Stomach (tissue), 9 donors: ENCODE measurements around the gene PDK2. TPM values are rescaled to one million over a fixed set of nuclear protein-coding genes. Genes with fewer than 3 reads are reported as not detected.

Experiments
- DNase-seq, 2 donors: peaks; one replicate each; pipeline versions ENCODE4 v3.0.0 to v3.0.0-alpha.2; 2013 to 2019
- H3K27ac ChIP-seq, 5 donors: fragments of 200-600 bp in 4 of 5; sonication (generic) in 4 of 5; one replicate each; pipeline ENCODE4 v1.5.1; 2013 to 2019; ENCODE audit warnings: mild to moderate bottlenecking in 1 of 5, moderate library complexity in 1 of 5
- H3K27me3 ChIP-seq, 3 donors: fragments of 200-600 bp; sonication (generic); one replicate each; pipeline ENCODE4 v1.5.1; 2017 to 2019; ENCODE audit warnings: mixed run types in 1 of 3
- H3K36me3 ChIP-seq, 4 donors: fragments of 200-600 bp; sonication (generic); 1 replicate in 3 of 4; 2 replicates in 1 of 4; pipeline ENCODE4 v1.5.1; 2016 to 2019
- H3K4me1 ChIP-seq, 4 donors: fragments of 200-600 bp; sonication (generic); one replicate each; pipeline ENCODE4 v1.5.1; 2016 to 2019
- H3K4me3 ChIP-seq, 4 donors: fragments of 200-600 bp; sonication (generic) in 3 of 4; one replicate each; pipeline ENCODE4 v1.5.1; 2016 to 2019; ENCODE audit warnings: mild to moderate bottlenecking in 1 of 4
- H3K9me3 ChIP-seq, 4 donors: fragments of 200-600 bp; sonication (generic); one replicate each; pipeline ENCODE4 v1.5.1; 2016 to 2019
- EP300 ChIP-seq: sonication (generic); formaldehyde crosslinking; IDR thresholded peaks from one replicate; pipeline ENCODE4 v1.6.1; 2017; ENCODE audit warnings: antibody characterized with exemption
- POLR2A ChIP-seq, 4 donors: fragments of 450-650 bp; IDR thresholded peaks; one replicate each; pipeline ENCODE4 v1.6.1; 2016; ENCODE audit warnings: antibody characterized with exemption in 4 of 4, control low read depth in 2 of 4, mild to moderate bottlenecking in 1 of 4, moderate library complexity in 1 of 4
- POLR2AphosphoS5 ChIP-seq, 3 donors: sonication (generic); formaldehyde crosslinking; IDR thresholded peaks; one replicate each; pipeline ENCODE4 v1.6.1; 2016; ENCODE audit warnings: antibody characterized with exemption in 3 of 3
- WGBS, 5 donors: extraction: QIAGEN DNeasy Blood & Tissue Kit in 3 of 5; methylation state at CpG; one replicate each; pipeline versions ENCODE4 v1.1.5 to v1.1.7; 2013 to 2018; 5-methylcytosine and 5-hydroxymethylcytosine counted together
- intact Hi-C: fragments of 100-400 bp; cut with DNase I; formaldehyde crosslinking; loops from one replicate; pipeline ENCODE4 v1.15.1; 2023; ENCODE audit warnings: low total_unique reads
- polyA plus RNA-seq, 3 donors: library from polyadenylated mRNA; stranded (reverse); fragments of 200-250 nt; gene quantifications; one replicate each; pipeline ENCODE4 v1.2.3, GENCODE V29; 2013
- total RNA-seq, 5 donors: library from RNA; depleted of rRNA; stranded (reverse); fragments of >200 nt; gene quantifications; one replicate each; pipeline versions ENCODE4 v1.1.0 to v1.2.3, GENCODE V29; 2014 to 2016
- TF ChIP-seq, protein P1 (sequence below), 7 experiments: fragments of 450-650 bp in 4 of 7; fragments of 200-600 bp in 3 of 7; sonication (generic) in 3 of 7; IDR thresholded peaks; one replicate each; pipeline ENCODE4 v1.5.1; 2016 to 2019; ENCODE audit warnings: antibody characterized with exemption in 7 of 7, control low read depth in 2 of 7, mild to moderate bottlenecking in 1 of 7
- donor health status: healthy with polysubstance abuse.
- donor health status: Bipolar disorder and iron deficiency.
- donor health status: healthy.

Gene PDK2
- total and polyA plus RNA-seq, 8 donors: 4.6 to 255 (median 20.4) TPM

DNA sequence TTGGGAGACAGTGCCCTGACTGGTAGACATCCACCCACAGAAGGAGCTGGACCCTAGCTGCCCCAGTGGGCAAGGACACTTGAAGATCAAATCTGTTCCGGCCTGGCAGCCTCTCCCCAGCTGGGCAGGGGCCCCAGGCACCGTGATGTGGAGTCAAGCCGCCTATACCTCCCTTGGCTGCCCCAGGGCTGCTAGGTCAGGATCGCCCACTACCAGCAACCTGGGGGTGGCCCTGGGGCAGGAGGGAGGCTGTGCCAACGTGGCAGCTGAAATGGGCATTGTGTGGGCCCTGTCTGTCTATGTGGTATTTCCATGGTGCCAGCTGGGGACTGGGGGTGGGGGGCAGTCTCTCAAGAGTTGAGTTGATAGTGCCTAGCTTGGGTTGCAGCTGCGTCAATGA is 941 bp downstream of the PDK2 start:
- no peaks in the 10 kb centered on the region for H3K27me3 ChIP-seq
- H3K9me3 ChIP-seq: no peaks in the 10 kb centered on the region
- intact Hi-C loops: no loop called here
- peak overlapping the region; percentile 82 to 92 (median 88) for H3K27ac ChIP-seq
- peaks cover 23 to 65% (median 45%) of the 10 kb centered on the region in 4 donors for H3K4me1 ChIP-seq
- TF ChIP-seq POLR2AphosphoS5 (IDR thresholded peaks at IDR 0.05): no peak
- TF ChIP-seq, protein P1, sequence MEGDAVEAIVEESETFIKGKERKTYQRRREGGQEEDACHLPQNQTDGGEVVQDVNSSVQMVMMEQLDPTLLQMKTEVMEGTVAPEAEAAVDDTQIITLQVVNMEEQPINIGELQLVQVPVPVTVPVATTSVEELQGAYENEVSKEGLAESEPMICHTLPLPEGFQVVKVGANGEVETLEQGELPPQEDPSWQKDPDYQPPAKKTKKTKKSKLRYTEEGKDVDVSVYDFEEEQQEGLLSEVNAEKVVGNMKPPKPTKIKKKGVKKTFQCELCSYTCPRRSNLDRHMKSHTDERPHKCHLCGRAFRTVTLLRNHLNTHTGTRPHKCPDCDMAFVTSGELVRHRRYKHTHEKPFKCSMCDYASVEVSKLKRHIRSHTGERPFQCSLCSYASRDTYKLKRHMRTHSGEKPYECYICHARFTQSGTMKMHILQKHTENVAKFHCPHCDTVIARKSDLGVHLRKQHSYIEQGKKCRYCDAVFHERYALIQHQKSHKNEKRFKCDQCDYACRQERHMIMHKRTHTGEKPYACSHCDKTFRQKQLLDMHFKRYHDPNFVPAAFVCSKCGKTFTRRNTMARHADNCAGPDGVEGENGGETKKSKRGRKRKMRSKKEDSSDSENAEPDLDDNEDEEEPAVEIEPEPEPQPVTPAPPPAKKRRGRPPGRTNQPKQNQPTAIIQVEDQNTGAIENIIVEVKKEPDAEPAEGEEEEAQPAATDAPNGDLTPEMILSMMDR (IDR thresholded peaks at IDR 0.05): no peak
- no peak for TF ChIP-seq POLR2A (IDR thresholded peaks at IDR 0.05)
- no peak for TF ChIP-seq EP300
- peaks cover 13 to 43% (median 31%) of the 10 kb centered on the region in 4 donors for H3K36me3 ChIP-seq
- DNase-seq: peak in 1 of 2 donors; percentile 57
- H3K4me3 ChIP-seq: peak overlapping the region; percentile 71 to 99 (median 86)
- WGBS, 5 donors: 8 to 18% (median 15%) methylated on average over 2 to 6 of the region's 6 CpGs

DNA sequence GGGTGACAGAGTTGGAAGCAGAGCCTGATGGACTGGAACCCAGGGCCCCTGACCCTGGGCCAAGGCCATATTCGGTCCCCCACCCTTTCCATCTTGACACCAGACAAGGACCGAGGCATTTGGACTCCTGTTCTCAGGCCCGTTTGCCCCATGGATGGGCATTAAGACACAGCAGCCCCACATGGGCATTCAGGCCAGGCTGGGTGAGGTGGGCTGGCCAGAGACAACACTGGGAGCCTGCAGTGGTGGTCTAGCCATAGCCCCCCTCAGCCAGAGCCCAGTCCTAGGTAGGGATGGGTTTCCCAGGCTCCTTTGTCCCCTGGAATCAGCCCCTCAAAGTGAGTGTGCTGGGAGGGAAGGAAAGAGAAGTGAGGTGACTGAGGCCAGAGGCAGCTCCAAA is 1.6 kb downstream of the PDK2 start:
- H3K4me3 ChIP-seq: peak overlapping the region in 3 of 4 donors; percentile 71 to 99 (median 91)
- no peaks in the 10 kb centered on the region for H3K27me3 ChIP-seq
- H3K36me3 ChIP-seq: peaks cover 13 to 48% (median 31%) of the 10 kb centered on the region in 4 donors
- H3K27ac ChIP-seq: peak overlapping the region in 4 of 5 donors; percentile 85 to 92 (median 88)
- peaks cover 30 to 72% (median 52%) of the 10 kb centered on the region in 4 donors for H3K4me1 ChIP-seq
- TF ChIP-seq POLR2AphosphoS5 (IDR thresholded peaks at IDR 0.05) (no peak), POLR2A (IDR thresholded peaks at IDR 0.05) (no peak), EP300 (no peak)
- TF ChIP-seq, protein P1 (IDR thresholded peaks at IDR 0.05): no peak
- no peak for DNase-seq
- no peaks in the 10 kb centered on the region for H3K9me3 ChIP-seq
- intact Hi-C loops: no loop called here
- WGBS, 5 donors: 60 to 84% (median 74%) methylated on average over 1 to 3 of the region's 3 CpGs

DNA sequence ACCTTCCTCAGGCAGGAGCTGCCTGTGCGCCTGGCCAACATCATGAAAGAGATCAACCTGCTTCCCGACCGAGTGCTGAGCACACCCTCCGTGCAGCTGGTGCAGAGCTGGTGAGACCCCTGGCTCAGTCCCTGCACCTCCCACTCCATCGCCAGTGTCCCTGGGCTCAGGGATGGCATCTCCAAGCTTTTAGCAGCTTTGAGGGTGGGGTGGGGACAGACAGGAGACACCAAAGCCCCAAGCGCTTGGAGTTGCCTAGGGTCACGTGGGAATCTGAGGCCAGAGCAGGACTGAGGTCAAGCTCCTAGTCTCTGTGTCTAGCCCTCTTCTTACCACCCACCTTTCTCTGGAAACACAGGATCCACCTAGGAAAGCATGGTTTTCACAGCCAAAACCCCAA is 2.3 kb downstream of the PDK2 start:
- Histone ChIP-seq H3K27ac (no peak overlapping the region), H3K36me3 (peaks cover 13 to 48% (median 31%) of the 10 kb centered on the region in 4 donors), H3K4me3 (no peak overlapping the region), H3K4me1 (peaks cover 37 to 79% (median 58%) of the 10 kb centered on the region in 4 donors), H3K27me3 (no peaks in the 10 kb centered on the region), H3K9me3 (no peaks in the 10 kb centered on the region)
- no peak for DNase-seq
- intact Hi-C loops: no loop called here
- no peak for TF ChIP-seq EP300
- TF ChIP-seq POLR2A (IDR thresholded peaks at IDR 0.05): no peak
- TF ChIP-seq POLR2AphosphoS5 (IDR thresholded peaks at IDR 0.05): no peak
- TF ChIP-seq, protein P1 (IDR thresholded peaks at IDR 0.05): no peak
- 70 to 91% (median 74%) methylated on average over 7 of the region's 7 CpGs for WGBS, 5 donors

DNA sequence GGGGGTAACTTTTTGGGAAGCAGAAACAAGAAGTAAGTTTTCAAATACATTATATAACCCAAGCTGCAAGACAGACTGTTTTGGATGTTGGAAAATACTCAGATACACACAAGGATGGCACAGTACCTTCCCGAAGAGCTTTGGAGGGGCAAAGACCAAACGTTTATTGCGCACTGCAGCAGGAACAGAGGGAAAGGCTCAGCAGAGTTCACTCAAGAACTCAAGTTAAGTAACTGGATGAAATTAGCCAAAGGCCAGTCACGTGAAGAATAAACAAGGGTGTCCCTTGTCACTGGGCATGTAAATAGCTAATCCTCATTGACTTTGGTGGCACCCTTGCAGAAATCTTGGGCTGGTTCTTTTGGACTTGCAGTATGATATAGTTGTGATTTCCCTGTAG is 2.8 kb downstream of the PDK2 start:
- 67 to 81% (median 79%) methylated on average over 4 of the region's 4 CpGs for WGBS, 5 donors

More for the DNA sequence above, 2.8 kb downstream of the PDK2 start:
- H3K4me1 ChIP-seq: peaks cover 41 to 83% (median 63%) of the 10 kb centered on the region in 4 donors
- H3K27me3 ChIP-seq: no peaks in the 10 kb centered on the region
- TF ChIP-seq EP300 (no peak), POLR2A (IDR thresholded peaks at IDR 0.05) (no peak), POLR2AphosphoS5 (IDR thresholded peaks at IDR 0.05) (no peak)
- TF ChIP-seq, protein P1 (IDR thresholded peaks at IDR 0.05): no peak
- H3K4me3 ChIP-seq: no peak overlapping the region
- no peak for DNase-seq
- no peak overlapping the region for H3K27ac ChIP-seq
- intact Hi-C loops: no loop called here
- no peaks in the 10 kb centered on the region for H3K9me3 ChIP-seq
- peaks cover 13 to 48% (median 32%) of the 10 kb centered on the region in 4 donors for H3K36me3 ChIP-seq
